Sigmoid colon (tissue), 7 donors: Measurements from ENCODE around the gene TDG. TPM values are rescaled to one million over a fixed set of nuclear protein-coding genes. Genes with fewer than 3 reads are reported as not detected.

Experiments
- DNase-seq: peaks from one replicate; pipeline ENCODE4 v3.0.0-alpha.2; 2019
- H3K27ac ChIP-seq, 4 donors: fragments of 200-600 bp; sonication (generic); one replicate each; pipeline ENCODE4 v1.5.1; 2016 to 2019; ENCODE audit warnings: mild to moderate bottlenecking in 1 of 4
- H3K27me3 ChIP-seq, 3 donors: fragments of 200-600 bp; sonication (generic); one replicate each; pipeline ENCODE4 v1.5.1; 2019; ENCODE audit warnings: mild to moderate bottlenecking in 1 of 3
- H3K36me3 ChIP-seq, 4 donors: fragments of 200-600 bp; sonication (generic); one replicate each; pipeline ENCODE4 v1.5.1; 2016 to 2019
- H3K4me1 ChIP-seq, 4 donors: fragments of 200-600 bp; sonication (generic); one replicate each; pipeline ENCODE4 v1.5.1; 2017 to 2019
- H3K4me3 ChIP-seq, 4 donors: fragments of 200-600 bp; sonication (generic); one replicate each; pipeline ENCODE4 v1.5.1; 2017 to 2019; ENCODE audit warnings: mild to moderate bottlenecking in 2 of 4, moderate library complexity in 1 of 4
- H3K9me3 ChIP-seq, 4 donors: fragments of 200-600 bp in 3 of 4; sonication (generic) in 3 of 4; one replicate each; pipeline versions ENCODE4 v1.5.1 to v1.6.1; 2013 to 2019
- EP300 ChIP-seq, 4 donors: sonication (generic); formaldehyde crosslinking; IDR thresholded peaks; one replicate each; pipeline ENCODE4 v1.6.1; 2017; ENCODE audit warnings: antibody characterized with exemption in 4 of 4
- POLR2A ChIP-seq, 2 donors: fragments of 450-650 bp; IDR thresholded peaks; one replicate each; pipeline ENCODE4 v1.6.1; 2016; ENCODE audit warnings: antibody characterized with exemption in 2 of 2, mild to moderate bottlenecking in 2 of 2, moderate library complexity in 2 of 2
- POLR2AphosphoS5 ChIP-seq, 4 donors: sonication (generic); formaldehyde crosslinking; IDR thresholded peaks; one replicate each; pipeline ENCODE4 v1.6.1; 2017; ENCODE audit warnings: antibody characterized with exemption in 4 of 4
- WGBS, 2 donors: extraction: QIAGEN DNeasy Blood & Tissue Kit; methylation state at CpG; one replicate each; pipeline ENCODE4 v1.1.7; 2013; 5-methylcytosine and 5-hydroxymethylcytosine counted together
- intact Hi-C: fragments of 100-400 bp; cut with DNase I; formaldehyde crosslinking; loops from one replicate; pipeline ENCODE4 v1.15.1; 2023
- polyA plus RNA-seq, 3 donors: library from polyadenylated mRNA; stranded (reverse); fragments of 200-250 nt; gene quantifications; one replicate each; pipeline ENCODE4 v1.2.3, GENCODE V29; 2013
- total RNA-seq, 4 donors: library from RNA; depleted of rRNA; stranded (reverse); fragments of >200 nt; gene quantifications; one replicate each; pipeline ENCODE4 v1.1.0, GENCODE V29; 2016
- TF ChIP-seq, protein P1 (sequence below), 4 experiments: fragments of 450-650 bp in 3 of 4; fragments of 200-600 bp in 1 of 4; IDR thresholded peaks; one replicate each; pipeline ENCODE4 v1.5.1; 2016 to 2019; ENCODE audit warnings: antibody characterized with exemption in 4 of 4, mild to moderate bottlenecking in 3 of 4, moderate library complexity in 2 of 4
- donor health status: healthy with polysubstance abuse.
- donor health status: Bipolar disorder and iron deficiency.
- donor health status: healthy.

TDG gene
- total and polyA plus RNA-seq, 7 donors = 12.0 to 24.1 (median 18.0) TPM

GRCh38 chr12:103933237-103933636 is 32.4 kb upstream of the TDG start:
- intact Hi-C loops = loop anchor here (10.0 kb wide), 1 partner anchor 138 kb away; no protein-coding TSS in a partner anchor
- Histone ChIP-seq H3K9me3 (no peaks in the 10 kb centered on the region), H3K4me1 (peaks cover 0 to 70% (median 61%) of the 10 kb centered on the region in 4 donors), H3K36me3 (peaks cover 15 to 58% (median 30%) of the 10 kb centered on the region in 4 donors), H3K27ac (peak overlapping the region in 2 of 4 donors; percentile 87 to 95), H3K27me3 (no peaks in the 10 kb centered on the region), H3K4me3 (peak overlapping the region in 1 of 4 donors; percentile 84)
- 83 to 90% methylated on average over 2 of the region's 2 CpGs for WGBS, 2 donors
- TF ChIP-seq, protein P1, sequence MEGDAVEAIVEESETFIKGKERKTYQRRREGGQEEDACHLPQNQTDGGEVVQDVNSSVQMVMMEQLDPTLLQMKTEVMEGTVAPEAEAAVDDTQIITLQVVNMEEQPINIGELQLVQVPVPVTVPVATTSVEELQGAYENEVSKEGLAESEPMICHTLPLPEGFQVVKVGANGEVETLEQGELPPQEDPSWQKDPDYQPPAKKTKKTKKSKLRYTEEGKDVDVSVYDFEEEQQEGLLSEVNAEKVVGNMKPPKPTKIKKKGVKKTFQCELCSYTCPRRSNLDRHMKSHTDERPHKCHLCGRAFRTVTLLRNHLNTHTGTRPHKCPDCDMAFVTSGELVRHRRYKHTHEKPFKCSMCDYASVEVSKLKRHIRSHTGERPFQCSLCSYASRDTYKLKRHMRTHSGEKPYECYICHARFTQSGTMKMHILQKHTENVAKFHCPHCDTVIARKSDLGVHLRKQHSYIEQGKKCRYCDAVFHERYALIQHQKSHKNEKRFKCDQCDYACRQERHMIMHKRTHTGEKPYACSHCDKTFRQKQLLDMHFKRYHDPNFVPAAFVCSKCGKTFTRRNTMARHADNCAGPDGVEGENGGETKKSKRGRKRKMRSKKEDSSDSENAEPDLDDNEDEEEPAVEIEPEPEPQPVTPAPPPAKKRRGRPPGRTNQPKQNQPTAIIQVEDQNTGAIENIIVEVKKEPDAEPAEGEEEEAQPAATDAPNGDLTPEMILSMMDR (IDR thresholded peaks at IDR 0.05) = no peak
- no peak for TF ChIP-seq EP300 (IDR thresholded peaks at IDR 0.05)
- no peak for TF ChIP-seq POLR2A (IDR thresholded peaks at IDR 0.05)
- no peak for TF ChIP-seq POLR2AphosphoS5 (IDR thresholded peaks at IDR 0.05)
- DNase-seq = no peak

DNA sequence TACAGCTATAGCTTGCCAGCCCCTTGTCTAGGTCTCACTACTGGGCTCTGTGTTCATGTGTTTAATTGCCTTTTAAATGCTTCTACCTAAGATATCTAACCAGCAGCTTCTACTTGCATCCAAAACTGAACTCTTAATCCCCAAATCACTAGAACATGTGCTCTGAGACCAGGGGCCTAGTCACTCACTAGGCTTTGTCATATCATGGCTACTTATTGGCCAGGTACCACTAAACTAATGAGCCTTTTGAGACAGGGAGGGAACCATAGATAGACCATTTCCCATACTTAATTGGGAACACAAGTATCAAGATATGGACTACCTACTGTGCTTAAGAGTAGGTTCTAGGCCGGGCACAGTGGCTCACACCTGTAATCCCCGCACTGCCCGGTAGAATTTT is 29.0 kb upstream of the TDG start:
- H3K9me3 ChIP-seq = no peaks in the 10 kb centered on the region
- WGBS, 2 donors = 96 to 97% methylated on average over 3 of the region's 3 CpGs
- H3K27me3 ChIP-seq = no peaks in the 10 kb centered on the region
- H3K36me3 ChIP-seq = peaks cover 28 to 92% (median 62%) of the 10 kb centered on the region in 4 donors
- intact Hi-C loops = loop anchor here (10.0 kb wide), 1 partner anchor 142 kb away; no protein-coding TSS in a partner anchor
- H3K27ac ChIP-seq = no peak overlapping the region
- H3K4me3 ChIP-seq = no peak overlapping the region
- TF ChIP-seq, protein P1 (IDR thresholded peaks at IDR 0.05) = no peak
- TF ChIP-seq EP300 (IDR thresholded peaks at IDR 0.05) (no peak), POLR2AphosphoS5 (IDR thresholded peaks at IDR 0.05) (no peak), POLR2A (IDR thresholded peaks at IDR 0.05) (no peak)
- H3K4me1 ChIP-seq = peaks cover 0 to 50% (median 47%) of the 10 kb centered on the region in 4 donors
- no peak for DNase-seq

DNA sequence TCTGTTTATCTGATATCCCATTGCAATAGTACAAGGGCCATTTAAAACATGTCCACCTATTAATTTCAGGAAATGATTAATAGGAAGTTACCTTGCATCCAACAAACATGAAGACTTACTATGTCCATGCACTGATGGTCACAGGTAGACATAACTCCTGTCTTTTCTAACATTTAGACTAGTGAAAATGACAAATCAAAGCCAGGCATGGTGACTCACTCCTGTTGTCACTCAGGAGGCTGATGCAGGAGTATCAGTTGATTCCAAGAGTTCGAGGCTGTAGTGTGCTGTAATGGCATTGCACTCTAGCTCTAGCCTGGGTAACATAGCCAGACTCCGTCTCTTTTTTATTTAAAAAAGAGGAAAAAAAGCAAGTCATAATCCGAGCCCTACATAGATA is 20.7 kb upstream of the TDG start:
- TF ChIP-seq POLR2A (IDR thresholded peaks at IDR 0.05) (no peak), EP300 (IDR thresholded peaks at IDR 0.05) (no peak), POLR2AphosphoS5 (IDR thresholded peaks at IDR 0.05) (no peak)
- TF ChIP-seq, protein P1 (IDR thresholded peaks at IDR 0.05) = no peak
- intact Hi-C loops = loop anchor here (5.0 kb wide), 1 partner anchor 157 kb away; no protein-coding TSS in a partner anchor
- peaks cover 49 to 100% (median 77%) of the 10 kb centered on the region in 4 donors for H3K36me3 ChIP-seq

GRCh38 chr12:103947871-103948555 is 17.7 kb upstream of the TDG start:
- Histone ChIP-seq H3K4me1 (no peaks in the 10 kb centered on the region), H3K36me3 (peaks cover 47 to 100% (median 62%) of the 10 kb centered on the region in 4 donors), H3K9me3 (no peaks in the 10 kb centered on the region), H3K27ac (no peak overlapping the region), H3K4me3 (no peak overlapping the region), H3K27me3 (no peaks in the 10 kb centered on the region)
- DNase-seq = no peak
- intact Hi-C loops = no loop called here
- 88 to 97% methylated on average over 7 of the region's 7 CpGs for WGBS, 2 donors
- no peak for TF ChIP-seq POLR2A (IDR thresholded peaks at IDR 0.05)
- no peak for TF ChIP-seq POLR2AphosphoS5 (IDR thresholded peaks at IDR 0.05)
- TF ChIP-seq, protein P1 (IDR thresholded peaks at IDR 0.05) = no peak
- TF ChIP-seq EP300 (IDR thresholded peaks at IDR 0.05) = no peak

More for the DNA sequence above, 20.7 kb upstream of the TDG start:
- Histone ChIP-seq H3K27ac (no peak overlapping the region), H3K27me3 (no peaks in the 10 kb centered on the region), H3K9me3 (no peaks in the 10 kb centered on the region), H3K4me3 (no peak overlapping the region), H3K4me1 (no peaks in the 10 kb centered on the region)
- no peak for DNase-seq
- 76 to 80% methylated on average over 3 of the region's 3 CpGs for WGBS, 2 donors
